ENCODE measurements around the gene SDF4. TPM values are rescaled to one million over a fixed set of nuclear protein-coding genes. Genes with fewer than 3 reads are reported as not detected.
A peak's percentile ranks its signal among the peaks of the same experiment; 100 is the strongest.

Gene SDF4
- polyA plus RNA-seq, 1 experiment = 109 TPM

DNA sequence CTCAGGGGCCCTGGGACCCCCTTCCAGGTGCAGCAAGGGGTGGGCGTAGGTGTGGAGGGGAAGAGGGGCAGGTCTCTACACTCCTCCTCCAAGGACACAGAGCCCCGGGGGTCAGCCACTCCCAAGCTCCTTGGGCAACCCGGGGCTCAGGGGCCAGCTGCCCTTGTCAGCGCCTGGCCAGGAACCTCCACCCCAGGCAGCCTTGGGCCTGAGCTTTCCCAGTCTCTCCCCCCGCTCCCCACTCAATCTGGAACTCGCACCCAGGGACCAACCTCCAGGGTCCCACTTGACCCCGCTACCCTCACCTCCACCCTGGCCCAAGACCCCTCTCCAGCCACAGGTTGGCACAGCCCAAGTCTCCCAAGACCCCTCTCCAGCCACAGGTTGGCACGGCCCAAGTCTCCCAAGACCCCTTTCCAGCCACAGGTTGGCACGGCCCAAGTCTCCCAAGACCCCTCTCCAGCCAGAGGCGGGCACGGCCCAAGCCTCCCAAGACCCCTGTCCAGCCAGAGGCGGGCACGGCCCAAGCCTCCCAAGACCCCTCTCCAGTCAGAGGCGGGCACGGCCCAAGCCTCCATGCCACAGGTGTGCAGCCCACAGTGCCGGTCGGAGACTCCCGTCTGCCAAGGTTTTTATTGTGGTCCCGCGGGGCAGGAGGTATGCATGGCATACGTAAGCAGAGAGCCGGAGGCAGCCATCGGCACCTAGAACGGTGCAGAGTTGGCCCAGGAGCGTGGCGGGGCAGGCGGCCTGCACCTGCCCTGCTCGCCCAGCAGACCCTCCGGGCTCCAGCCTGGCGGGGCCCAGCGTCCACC, 20.9 kb downstream of the SDF4 start:
- H3K4me3 ChIP-seq (ENCODE audit: low read depth, low read length) = no peak overlapping the region
- peaks cover 3% of the 10 kb centered on the region; the same call in 1 of the 2 replicates for H3K9me3 ChIP-seq (ENCODE audit: control insufficient read depth, insufficient read depth, low read length)
- DNase-seq (ENCODE audit: low read depth, low spot score) = no peak
- ChIA-PET CTCF (no interaction called here), POLR2A (no interaction called here)
- H3K27me3 ChIP-seq (ENCODE audit: control insufficient read depth, insufficient read depth, low read length) = peaks cover 5% of the 10 kb centered on the region
- TF ChIP-seq CTCF (IDR thresholded peaks at IDR 0.05; ENCODE audit: low read depth, low read length) = no peak
- H3K27ac ChIP-seq (ENCODE audit: low read depth, low read length) = no peak overlapping the region

GRCh38 chr1:1208713-1209433, 22.9 kb downstream of the SDF4 start:
- ChIA-PET CTCF (no interaction called here), POLR2A (interaction anchor here (0.6 kb wide), 1 partner anchor 56 kb away, joined by 3 read pairs; no protein-coding TSS in a partner anchor)
- DNase-seq (ENCODE audit: low read depth, low spot score) = no peak
- no peak for TF ChIP-seq CTCF (IDR thresholded peaks at IDR 0.05; ENCODE audit: low read depth, low read length)
- Histone ChIP-seq H3K9me3 (ENCODE audit: control insufficient read depth, insufficient read depth, low read length) (peaks cover 3% of the 10 kb centered on the region; the same call in 1 of the 2 replicates), H3K27ac (ENCODE audit: low read depth, low read length) (peak overlapping the region; percentile 39), H3K27me3 (ENCODE audit: control insufficient read depth, insufficient read depth, low read length) (peaks cover 7% of the 10 kb centered on the region), H3K4me3 (ENCODE audit: low read depth, low read length) (no peak overlapping the region; the same call in 1 of the 2 replicates)

DNA sequence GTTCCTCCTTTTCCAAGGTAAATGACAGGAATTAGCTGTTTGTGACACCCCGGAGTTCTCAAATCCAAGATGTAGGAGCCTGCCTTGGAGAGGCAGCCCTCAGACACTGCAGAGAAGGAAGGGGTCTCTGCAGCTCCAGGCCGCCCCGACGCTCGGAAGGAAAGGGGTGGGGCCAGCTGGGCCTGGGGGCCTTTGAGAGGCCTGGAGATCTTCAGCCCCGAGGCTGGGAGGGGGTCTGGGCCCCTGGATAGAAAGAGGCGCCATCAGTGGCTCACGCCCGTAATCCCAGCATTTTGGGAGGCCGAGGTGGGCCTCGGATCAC, 24.3 kb downstream of the SDF4 start:
- no peak overlapping the region for H3K27ac ChIP-seq (ENCODE audit: low read depth, low read length)
- no peak for TF ChIP-seq CTCF (IDR thresholded peaks at IDR 0.05; ENCODE audit: low read depth, low read length)
- no peak for DNase-seq (ENCODE audit: low read depth, low spot score)
- no peak overlapping the region for H3K4me3 ChIP-seq (ENCODE audit: low read depth, low read length)
- POLR2A ChIA-PET = no interaction called here
- H3K9me3 ChIP-seq (ENCODE audit: control insufficient read depth, insufficient read depth, low read length) = peaks cover 3% of the 10 kb centered on the region; the same call in 1 of the 2 replicates
- CTCF ChIA-PET = no interaction called here
- peaks cover 9% of the 10 kb centered on the region for H3K27me3 ChIP-seq (ENCODE audit: control insufficient read depth, insufficient read depth, low read length)

GRCh38 chr1:1206966-1207531, 24.8 kb downstream of the SDF4 start:
- ChIA-PET CTCF (no interaction called here), POLR2A (no interaction called here)
- no peak for TF ChIP-seq CTCF (IDR thresholded peaks at IDR 0.05; ENCODE audit: low read depth, low read length)
- Histone ChIP-seq H3K9me3 (ENCODE audit: control insufficient read depth, insufficient read depth, low read length) (peaks cover 3% of the 10 kb centered on the region; the same call in 1 of the 2 replicates), H3K27ac (ENCODE audit: low read depth, low read length) (no peak overlapping the region), H3K27me3 (ENCODE audit: control insufficient read depth, insufficient read depth, low read length) (peaks cover 9% of the 10 kb centered on the region), H3K4me3 (ENCODE audit: low read depth, low read length) (no peak overlapping the region)
- no peak for DNase-seq (ENCODE audit: low read depth, low spot score)

All from AG04450 (cell line).